ENCODE results near the gene TBC1D22A. TPM values are rescaled to one million over a fixed set of nuclear protein-coding genes. Genes with fewer than 3 reads are reported as not detected.

TBC1D22A gene
- total RNA-seq, 1 donor from 2014 or later: 33.0 TPM

GRCh38 chr22:46753360-46753759, 9.1 kb upstream of the TBC1D22A start:
- DNase-seq (ENCODE audit: low spot score): no peak

- DNase-seq (ENCODE audit: low spot score): no peak
These were observed 8.7 kb upstream of the TBC1D22A start for GRCh38 chr22:46753761-46754109.

DNA sequence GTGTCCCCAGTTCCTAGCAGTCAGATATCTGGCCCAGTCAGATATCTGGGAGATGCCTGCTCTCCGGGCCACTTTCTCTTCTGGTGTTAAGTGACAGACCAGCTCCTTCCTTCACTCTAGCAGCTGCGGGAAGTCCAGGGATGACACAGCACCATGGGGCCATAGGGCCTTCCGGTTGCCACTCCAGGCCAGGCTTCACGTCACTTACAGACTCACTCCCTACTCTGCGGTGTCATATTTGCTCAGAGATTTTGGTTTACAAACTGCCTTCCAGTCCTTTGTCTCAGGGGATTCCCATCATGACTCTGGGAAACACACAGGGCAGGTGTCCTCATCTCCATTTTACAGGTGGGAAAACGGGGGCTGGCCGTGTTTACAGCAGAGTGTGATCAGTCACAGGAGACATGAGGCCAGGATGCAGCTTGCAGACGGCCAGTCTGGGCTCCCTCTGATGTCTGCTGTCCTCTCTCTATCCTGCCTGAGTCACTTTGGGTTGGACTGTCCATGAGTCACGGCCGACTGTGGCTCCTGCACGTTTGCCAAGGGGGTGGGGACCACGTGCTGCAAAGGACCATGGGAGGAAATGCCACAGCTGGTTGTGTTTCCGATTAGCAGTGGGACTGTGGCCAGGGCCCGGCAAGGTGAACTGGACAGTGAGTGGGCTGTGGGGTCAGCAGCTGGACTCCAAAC, 8.2 kb upstream of the TBC1D22A start:
- peak; percentile 93 for DNase-seq (ENCODE audit: low spot score)

DNA sequence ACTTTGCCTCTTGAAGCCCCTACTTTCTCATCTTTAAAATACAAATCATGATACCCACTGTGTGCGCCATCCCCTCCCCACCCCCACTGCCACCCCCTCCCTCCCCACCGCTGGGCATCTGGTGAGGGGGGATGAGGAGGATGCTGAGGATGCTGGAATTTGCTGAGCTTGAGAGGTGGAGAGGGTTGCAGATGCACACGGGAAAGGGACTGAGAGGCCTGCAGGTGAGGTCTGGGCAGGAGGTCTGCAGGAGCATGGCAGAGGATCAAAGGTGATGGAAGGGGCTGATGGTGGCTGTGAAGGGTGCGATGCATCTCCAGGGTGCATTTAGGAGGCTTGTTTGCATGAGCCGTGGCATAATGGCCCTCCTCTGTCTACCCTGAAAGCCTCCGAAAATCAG, 7.6 kb upstream of the TBC1D22A start:
- no peak for DNase-seq (ENCODE audit: low spot score)

GRCh38 chr22:46755525-46755924, 6.9 kb upstream of the TBC1D22A start:
- DNase-seq (ENCODE audit: low spot score): no peak

DNA sequence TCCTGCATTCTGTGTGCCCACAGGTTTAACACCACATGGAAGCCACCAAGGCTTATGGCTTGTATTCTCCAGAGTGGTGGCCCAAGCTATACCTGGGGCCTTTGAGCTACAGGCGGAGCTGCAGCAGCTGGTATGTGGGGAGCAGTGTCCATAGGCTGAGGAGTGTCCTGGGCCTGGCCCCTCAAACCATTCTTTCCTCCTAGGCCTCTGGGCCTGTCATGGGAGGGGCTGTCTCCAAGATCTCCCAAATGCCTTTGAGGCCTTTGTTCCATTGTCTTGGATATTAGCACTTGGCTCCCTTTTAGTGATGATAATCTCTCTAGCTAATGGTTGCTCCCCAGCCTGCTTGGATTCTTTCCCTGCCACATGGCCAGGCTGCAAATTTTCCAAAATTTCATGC, 6.4 kb upstream of the TBC1D22A start:
- no peak for DNase-seq (ENCODE audit: low spot score)

- no peak for DNase-seq (ENCODE audit: low spot score)
These were observed 5.3 kb upstream of the TBC1D22A start for GRCh38 chr22:46757104-46757503.

- no peak for DNase-seq (ENCODE audit: low spot score)
These were observed 4.3 kb upstream of the TBC1D22A start for GRCh38 chr22:46758121-46758520.

- peak; percentile 80 for DNase-seq (ENCODE audit: low spot score)
These were observed 3.6 kb upstream of the TBC1D22A start for GRCh38 chr22:46758867-46759290.

DNA sequence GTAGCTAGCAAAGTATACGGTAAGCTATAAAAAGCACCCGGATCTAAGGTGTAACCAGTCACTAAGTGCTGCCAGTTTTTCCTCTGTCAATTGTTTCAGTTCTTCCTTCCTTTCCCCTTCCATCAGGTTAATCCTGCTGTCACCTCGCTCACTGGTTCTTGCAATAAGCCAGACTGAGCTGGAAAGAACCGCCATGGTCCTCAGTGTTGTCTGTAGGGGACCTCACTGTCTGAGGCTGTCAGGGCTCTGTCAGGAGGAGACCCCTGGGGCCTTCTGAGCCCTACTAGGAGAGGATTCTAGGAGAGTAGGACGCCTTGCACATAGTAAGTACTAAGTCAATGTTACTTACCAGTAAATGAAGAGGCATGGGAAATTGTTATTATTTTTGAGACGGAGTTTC, 1.4 kb upstream of the TBC1D22A start:
- DNase-seq (ENCODE audit: low spot score): no peak

GRCh38 chr22:46761539-46762237, 762 bp upstream of the TBC1D22A start:
- DNase-seq (ENCODE audit: low spot score): no peak

- no peak for DNase-seq (ENCODE audit: low spot score)
These were observed 728 bp downstream of the TBC1D22A start for GRCh38 chr22:46763051-46763705.

DNA sequence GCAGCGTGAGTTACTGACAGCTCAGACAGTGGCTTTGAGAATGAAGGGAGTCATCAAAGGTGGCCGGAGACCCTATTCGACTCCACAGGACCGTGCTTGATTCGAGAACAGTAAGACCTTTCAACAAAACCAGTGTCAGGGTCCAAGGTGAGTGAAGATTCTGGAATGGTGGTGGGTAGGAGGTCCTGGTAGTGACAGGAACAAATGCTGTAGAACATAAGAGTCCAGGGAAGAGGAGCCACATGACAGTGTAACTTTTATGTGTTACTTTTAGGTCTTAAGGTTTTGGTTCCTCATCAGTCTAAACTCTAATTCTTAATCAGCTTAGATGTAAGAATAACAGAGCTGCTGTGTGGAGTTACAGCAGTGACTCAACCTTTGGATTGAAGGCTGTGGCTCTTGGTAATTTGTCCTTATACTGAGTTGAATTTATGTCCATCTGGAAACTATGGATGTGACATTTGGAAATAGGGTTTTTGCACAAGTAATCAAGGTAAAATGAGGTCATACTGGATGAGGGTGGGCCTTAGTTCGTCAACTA, 1.8 kb downstream of the TBC1D22A start:
- DNase-seq (ENCODE audit: low spot score): no peak

DNA sequence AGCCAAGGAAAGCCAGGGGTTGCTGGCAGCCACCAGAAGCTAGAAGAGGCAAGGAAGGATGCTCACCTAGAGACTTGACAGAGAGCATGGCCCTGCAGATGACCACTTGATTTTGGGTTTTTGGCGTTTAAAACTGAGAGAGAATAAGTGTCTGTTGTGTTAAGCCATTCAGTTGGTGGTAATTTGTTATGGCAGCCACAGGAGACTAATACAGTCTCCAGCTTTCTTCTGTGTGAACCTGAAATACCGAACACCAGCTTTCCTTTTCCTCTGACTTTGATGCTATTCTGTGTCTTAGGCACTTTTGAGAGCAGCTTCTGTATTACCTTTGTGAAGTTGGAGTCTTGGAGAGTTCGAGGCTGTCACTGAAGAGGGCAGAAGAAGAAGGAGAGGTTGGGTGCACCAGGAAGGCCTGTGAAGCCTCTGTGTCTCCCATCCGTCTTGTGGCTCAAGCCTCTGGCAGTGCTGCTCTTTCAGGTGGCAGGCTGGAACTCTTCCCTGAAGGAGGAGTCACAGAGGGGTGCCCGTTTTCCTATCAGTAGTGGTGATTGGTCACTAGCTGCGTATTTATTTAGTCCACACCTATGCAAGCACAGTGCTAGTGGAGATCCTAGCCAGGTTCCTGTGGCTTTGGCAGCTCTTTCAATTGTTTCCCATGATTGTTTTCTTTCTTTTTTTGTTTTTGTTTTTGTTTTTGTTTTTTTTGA, 2.5 kb downstream of the TBC1D22A start:
- DNase-seq (ENCODE audit: low spot score): peak; percentile 66

- DNase-seq (ENCODE audit: low spot score): no peak
These were observed 4.2 kb downstream of the TBC1D22A start for GRCh38 chr22:46766611-46767010.

DNA sequence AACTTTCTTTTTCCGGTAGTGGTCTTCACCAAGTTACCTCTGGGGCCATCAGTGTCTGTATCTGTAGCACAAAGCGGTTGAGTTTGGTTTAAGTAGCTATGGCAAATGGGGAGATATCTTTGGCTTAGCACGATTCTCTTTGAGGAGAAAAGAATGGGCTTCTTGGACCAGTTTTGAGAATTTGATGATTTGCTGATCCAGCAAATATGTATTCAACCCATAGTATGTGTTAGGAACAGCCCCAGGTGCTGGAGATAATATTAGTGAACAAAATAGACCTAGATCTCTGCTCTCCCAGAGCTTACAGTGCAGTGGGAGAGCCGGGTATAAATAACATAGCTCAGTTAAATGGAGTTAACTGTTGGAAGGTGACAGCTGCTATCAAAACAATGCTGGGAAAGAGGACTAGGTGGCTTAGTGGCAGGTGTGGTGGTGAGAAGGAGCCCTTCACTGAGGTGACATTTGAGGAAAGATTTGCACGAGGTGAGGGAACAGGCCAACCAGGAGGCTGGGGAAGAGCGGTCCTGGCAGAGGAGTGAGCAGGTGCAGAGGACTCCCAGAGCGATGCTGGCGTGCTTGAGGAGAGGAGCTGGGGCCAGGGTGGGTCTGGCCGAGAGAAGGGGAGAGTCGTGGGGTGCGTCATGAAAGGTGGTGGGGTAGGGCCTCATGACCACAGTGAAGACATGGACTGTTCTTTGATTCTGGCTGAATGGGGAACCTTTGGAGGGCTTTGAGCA, 5.0 kb downstream of the TBC1D22A start:
- no peak for DNase-seq (ENCODE audit: low spot score)

DNA sequence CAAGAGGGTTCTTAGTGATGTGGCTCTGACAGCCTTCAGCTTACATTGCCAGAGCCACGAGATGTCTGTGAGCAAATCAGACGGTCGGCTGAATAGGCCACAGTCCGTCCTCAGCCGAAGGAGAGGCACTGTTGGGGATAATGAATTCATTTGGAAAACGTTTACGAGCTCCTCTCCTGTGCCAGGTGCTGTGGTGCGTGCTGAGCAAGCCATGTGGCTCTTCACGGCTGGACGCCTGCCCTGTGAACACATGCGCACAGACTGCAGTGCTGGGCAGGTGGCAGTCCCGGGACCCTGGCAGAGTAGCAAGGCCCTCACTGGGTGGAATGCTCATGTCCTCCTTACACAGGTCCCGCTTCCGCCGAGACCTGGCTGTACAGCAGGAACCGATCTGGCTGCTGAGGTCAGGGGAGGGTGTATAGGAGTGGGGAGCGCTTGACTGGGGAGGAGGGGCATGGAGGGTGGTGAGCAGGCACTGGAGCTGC, 6.8 kb downstream of the TBC1D22A start:
- no peak for DNase-seq (ENCODE audit: low spot score)

GRCh38 chr22:46769706-46770105, 7.3 kb downstream of the TBC1D22A start:
- DNase-seq (ENCODE audit: low spot score): no peak

- no peak for DNase-seq (ENCODE audit: low spot score)
These were observed 7.7 kb downstream of the TBC1D22A start for GRCh38 chr22:46770151-46770641.

DNA sequence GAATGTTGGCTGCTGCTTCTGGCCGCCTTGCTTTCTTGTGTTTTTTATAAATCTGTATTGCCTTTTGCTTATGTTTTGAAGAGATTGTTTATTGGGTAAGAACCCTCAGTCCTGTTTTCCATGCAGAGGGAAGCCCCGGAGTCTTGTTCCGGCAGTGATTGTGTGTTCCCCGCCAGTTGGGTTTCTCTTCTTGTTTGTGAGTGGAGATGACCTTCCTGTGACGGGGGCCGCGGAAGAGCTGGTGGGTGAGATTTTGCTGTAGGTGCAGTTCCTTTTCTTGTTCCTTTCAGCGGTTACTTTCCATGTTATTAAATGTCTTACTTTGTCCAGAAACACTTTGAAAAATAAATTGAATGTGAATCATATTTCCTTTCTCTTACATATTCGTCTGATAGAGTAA, 8.3 kb downstream of the TBC1D22A start:
- DNase-seq (ENCODE audit: low spot score): no peak

- DNase-seq (ENCODE audit: low spot score): no peak
These were observed 10.6 kb downstream of the TBC1D22A start for GRCh38 chr22:46773076-46773475.
